HS-5 (cell line): ENCODE data around the gene CYP27A1.

Experiments
- DNase-seq: peaks from one replicate; pipeline ENCODE4 v3.0.0-alpha.2; 2012; ENCODE audit warnings: low read depth

Gene CYP27A1

GRCh38 chr2:218811382-218811781, 29.4 kb downstream of the CYP27A1 start:
- DNase-seq, result no peak

DNA sequence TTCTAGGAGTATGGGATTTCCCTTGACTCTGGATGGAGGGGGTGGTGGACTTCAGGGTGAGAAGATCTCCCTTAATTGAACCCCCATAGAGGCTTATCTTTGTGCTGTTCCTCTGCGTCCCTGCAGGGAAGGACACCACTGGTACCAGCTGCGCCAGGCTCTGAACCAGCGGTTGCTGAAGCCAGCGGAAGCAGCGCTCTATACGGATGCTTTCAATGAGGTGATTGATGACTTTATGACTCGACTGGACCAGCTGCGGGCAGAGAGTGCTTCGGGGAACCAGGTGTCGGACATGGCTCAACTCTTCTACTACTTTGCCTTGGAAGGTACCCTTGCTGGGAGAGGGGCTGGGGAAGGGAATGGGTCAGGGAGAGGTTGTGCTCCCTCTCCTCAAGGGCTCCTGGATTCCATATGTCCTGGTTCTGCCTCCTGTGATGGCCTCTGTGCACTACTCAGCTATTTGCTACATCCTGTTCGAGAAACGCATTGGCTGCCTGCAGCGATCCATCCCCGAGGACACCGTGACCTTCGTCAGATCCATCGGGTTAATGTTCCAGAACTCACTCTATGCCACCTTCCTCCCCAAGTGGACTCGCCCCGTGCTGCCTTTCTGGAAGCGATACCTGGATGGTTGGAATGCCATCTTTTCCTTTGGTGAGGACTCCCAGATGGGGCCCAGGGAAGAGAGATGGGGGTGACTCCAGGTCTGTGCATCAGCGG, 30.3 kb downstream of the CYP27A1 start:
- no peak for DNase-seq

GRCh38 chr2:218812861-218813260, 30.9 kb downstream of the CYP27A1 start:
- no peak for DNase-seq

- DNase-seq, result no peak
Observed at GRCh38 chr2:218813771-218814460, 32.0 kb downstream of the CYP27A1 start.

GRCh38 chr2:218814540-218815243, 32.7 kb downstream of the CYP27A1 start:
- no peak for DNase-seq

GRCh38 chr2:218815244-218815637, 33.3 kb downstream of the CYP27A1 start:
- no peak for DNase-seq

DNA sequence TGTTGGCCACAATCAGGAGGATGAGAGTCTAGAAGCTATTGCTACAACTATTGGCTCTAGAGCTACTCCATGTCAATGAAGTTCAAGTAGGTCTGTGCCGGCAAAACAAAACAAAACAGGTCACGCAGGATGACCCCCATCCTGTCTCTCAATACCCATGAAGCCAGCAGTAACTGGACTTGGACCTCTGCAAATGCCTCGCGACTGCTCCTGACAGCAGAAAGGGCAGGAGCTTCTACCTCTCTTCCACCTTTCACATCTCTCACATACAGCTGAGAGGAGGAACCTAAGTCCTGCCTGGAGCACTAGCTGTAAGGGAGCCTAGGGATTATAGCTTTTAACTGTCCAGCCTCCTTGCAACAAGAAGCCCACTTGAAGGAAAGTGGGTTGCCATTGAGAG, 33.7 kb downstream of the CYP27A1 start:
- DNase-seq, result no peak

DNA sequence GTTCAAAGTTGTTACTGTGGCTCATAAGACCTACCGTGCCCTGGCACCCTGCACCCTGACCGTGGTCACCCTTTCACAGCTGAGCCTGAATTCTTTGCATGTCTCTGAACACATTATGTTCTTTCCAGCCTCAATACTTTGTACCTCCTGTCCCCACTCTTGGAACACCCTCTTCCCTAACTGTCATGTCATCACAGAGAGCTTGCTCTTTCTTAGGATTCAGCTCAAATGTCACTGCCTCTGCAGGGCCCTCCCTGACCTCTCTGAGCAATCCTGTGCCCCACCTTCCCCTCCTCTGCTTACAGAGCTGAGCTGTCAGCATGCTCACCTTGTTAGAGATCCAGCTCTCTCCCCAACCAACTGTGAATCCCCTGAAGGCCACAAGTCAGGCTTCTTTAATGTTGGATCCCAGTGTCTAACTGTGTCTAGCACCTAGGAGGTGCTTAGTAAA, 34.6 kb downstream of the CYP27A1 start:
- no peak for DNase-seq

DNA sequence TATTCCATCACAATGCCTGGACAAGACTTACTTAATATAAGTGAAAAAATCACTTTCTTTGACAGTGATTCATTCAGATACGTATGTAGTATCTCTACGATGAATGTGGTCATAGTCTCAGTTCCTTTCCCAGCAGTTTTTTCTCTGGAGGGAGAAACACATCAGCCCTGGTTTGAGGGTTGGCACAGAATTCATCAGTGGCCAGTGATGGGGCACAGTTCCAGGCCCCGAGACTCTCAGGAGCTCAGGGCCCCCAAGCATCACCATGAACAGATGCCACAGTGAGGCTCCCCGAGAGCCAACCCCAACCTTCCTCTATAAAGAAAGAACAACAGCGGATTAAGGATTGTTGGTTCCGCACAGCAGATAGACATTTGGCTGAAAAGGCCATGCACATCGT, 37.1 kb downstream of the CYP27A1 start:
- no peak for DNase-seq

DNA sequence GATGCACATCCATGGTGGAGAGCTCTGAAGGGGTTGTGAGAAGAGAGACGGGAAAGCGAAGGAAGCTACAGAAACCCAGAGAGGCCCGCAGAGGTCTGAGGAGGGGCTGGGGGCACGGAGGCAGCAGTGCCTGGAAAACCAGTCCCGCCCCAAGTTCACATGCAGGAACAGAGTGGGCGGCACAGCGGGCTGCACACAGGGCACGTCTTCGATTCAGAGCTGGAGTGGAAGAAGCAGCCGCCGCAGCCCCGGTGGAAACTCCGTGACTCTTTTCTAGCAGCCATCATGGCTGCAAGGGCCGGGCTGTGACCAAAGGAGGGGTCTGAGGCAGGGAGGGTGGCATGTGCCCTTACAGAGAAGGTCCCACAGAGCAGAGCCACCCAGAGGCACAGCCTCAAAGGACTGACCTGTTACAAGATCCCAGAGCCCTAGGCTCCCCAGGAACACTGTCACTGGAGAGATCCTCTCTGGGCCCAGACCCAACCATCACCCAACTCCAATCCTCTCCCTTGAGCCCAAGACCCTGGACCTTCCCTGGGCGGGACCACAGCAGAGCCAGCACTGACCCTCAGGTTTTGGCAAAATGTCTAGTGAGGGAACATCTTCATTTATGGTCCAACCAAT, 38.9 kb downstream of the CYP27A1 start:
- no peak for DNase-seq

DNA sequence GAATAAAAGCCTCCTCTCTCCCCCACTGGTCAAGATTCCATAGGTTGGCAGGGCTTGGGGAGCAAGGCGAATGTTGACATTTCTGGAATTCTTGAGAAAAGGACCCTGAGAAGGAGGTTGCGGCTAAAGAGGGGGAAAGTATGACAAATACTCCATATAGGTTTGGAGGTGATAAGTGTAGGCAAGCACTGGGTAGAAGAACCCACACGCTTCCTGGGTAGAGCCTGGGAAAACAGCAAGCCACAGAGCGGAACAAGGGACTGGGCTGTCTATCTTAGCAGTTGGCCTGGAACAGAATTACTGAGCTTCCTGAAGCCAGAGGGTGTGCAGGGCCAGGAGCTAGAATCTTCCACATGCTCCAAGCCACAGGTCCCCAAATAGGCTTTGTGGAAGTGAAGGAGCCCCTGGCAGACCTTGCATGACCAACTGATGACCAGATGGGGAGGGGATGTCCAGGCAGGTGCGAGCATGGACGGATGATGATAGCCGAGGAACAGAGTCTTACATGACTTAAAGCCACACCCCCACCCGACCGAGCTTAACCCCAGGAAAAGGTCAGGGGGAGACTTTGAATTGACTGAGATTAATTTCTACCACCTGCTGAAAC, 39.8 kb downstream of the CYP27A1 start:
- DNase-seq, result no peak

GRCh38 chr2:218822622-218823021, 40.7 kb downstream of the CYP27A1 start:
- DNase-seq, result no peak

- DNase-seq, result no peak
Observed at GRCh38 chr2:218823196-218823855, 41.4 kb downstream of the CYP27A1 start.

DNA sequence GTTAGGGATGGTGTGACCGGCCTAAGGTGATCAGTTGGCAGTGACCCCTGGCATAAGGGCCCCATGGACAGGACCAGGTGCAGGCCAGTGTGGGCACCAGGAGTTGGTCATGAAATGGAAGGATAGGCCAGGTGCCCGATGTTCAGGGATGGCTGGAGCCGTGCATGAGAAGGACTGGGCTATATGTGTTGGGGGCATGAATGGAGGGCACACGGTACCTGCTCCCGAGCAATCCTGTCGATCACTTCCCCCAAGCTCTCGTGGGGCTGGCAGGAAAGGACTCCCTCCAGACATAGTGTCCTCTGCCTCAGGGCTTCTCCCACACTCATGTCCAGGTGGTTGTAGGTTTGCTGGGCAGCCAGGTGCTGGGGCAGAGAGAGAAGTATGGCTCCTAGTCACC, 42.1 kb downstream of the CYP27A1 start:
- no peak for DNase-seq

GRCh38 chr2:218826791-218827190, 44.8 kb downstream of the CYP27A1 start:
- DNase-seq, result no peak

DNA sequence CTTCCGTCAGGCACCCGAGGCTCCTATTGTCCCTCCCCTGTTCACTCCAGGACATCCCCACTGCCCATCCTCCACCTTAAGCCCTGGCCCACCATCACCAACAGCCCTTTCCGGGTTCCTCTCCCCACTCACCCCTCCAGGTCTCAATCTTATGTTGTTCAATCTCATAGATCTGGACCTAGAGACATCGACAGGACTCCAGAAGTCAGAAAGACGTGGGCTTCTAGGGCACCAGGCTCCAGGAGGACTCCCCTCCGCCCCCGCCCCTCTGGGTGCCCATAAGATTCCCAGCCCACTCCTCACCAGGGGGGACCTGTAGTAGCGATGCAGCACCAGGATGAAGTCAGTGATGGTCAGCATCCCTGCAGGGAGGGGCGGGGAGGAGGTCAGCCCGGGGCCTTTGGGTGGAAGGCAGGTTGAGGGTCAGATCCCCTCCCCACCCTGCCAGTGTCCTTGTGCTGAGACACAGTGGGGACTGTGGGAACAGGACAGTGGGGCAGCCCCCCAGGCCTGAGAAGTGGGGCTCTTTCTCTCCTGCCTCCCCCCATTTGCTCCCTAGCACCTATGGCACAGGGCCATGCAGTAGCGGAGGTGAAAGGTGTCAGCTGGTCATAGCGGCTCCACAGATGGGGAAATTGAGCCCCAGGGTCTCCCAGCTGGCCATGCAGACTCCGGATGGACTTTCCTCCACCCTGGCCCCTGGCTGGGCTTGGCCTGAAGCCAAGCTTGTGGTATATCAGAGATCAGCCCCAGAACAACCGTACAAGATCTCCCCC, 45.9 kb downstream of the CYP27A1 start:
- no peak for DNase-seq

DNA sequence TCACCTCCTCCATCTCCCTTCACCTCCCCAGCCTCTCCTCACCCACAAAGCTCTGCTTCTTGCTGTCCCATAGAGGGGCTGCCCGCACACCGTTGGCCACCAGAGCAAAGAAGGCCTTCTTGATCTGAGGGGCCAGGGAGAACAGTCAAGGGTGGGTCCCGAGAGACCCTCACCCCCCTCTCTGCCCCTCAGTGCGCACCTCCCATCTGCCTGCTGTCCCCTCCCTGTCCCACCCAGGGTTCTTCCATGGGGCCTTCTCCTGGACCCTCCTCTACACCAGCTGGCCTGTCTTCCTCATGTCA, 46.5 kb downstream of the CYP27A1 start:
- DNase-seq, result no peak

DNA sequence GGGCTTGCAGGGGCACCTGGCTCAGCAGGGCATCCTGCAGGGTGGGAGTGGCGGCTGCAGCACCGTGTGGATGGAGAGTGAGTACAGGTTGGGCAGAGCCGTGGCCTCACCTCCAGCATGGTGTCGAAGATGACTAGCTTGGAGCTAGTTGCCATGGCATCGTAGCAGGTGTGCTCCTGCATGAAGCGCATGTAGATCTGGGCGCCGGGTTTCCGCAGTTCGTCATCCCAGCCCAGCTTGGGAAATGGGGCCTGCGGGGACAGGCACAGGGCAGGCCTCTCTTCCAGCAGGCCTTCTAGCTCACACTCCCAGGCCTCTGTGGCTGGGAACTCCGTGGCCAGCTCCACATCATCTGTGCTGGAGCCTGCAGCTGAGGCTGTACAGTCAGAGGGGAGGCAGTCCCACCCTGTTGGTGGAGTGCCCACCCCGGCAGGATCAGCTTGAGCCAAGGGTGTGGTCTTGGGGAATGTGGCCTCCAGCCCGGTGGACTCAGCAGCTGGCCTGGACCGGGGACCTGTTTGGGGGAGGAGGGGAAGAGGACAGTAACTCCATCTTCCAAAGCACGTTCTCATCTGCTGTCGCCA, 48.0 kb downstream of the CYP27A1 start:
- no peak for DNase-seq

- DNase-seq, result no peak
Observed at GRCh38 chr2:218830526-218831306, 48.8 kb downstream of the CYP27A1 start.
